Mesenchymal stem cell (in vitro differentiated cells and primary cell): ENCODE data around the gene DMD.
A peak's percentile ranks its signal among the peaks of the same experiment; 100 is the strongest.

ENCODE experiments used
- DNase-seq: peaks from one replicate; pipeline ENCODE4 v3.0.0-alpha.2; 2013
- H2AFZ ChIP-seq: one replicate; pipeline ENCODE4 v1.6.1; 2013; ENCODE audit warnings: low read depth, mild to moderate bottlenecking, control low read depth, inconsistent platforms, low read length, moderate library complexity
- H2AK5ac ChIP-seq: 2 replicates; pipeline ENCODE4 v1.6.1; 2013; ENCODE audit warnings: low read length, moderate library complexity, mild to moderate bottlenecking, inconsistent platforms; ENCODE audit not compliant: severe bottlenecking
- H2BK120ac ChIP-seq: one replicate; pipeline ENCODE4 v1.6.1; 2013; ENCODE audit warnings: low read depth, mild to moderate bottlenecking, inconsistent platforms, low read length, moderate library complexity
- H2BK12ac ChIP-seq, 2 experiments: one replicate each; pipeline ENCODE4 v1.6.1; 2013; ENCODE audit warnings: inconsistent platforms in 2 of 2, low read length in 2 of 2, mild to moderate bottlenecking in 2 of 2, moderate library complexity in 2 of 2, control low read depth in 1 of 2
- H2BK15ac ChIP-seq: one replicate; pipeline ENCODE4 v1.6.1; 2013; ENCODE audit warnings: mild to moderate bottlenecking, low read depth, inconsistent platforms; ENCODE audit not compliant: poor library complexity, severe bottlenecking
- H2BK5ac ChIP-seq: 2 replicates; pipeline ENCODE4 v1.6.1; 2013; ENCODE audit warnings: low read depth, mild to moderate bottlenecking, low read length, control low read depth, inconsistent platforms; ENCODE audit not compliant: poor library complexity, severe bottlenecking
- H3K14ac ChIP-seq, 2 experiments: one replicate each; pipeline ENCODE4 v1.6.1; 2013; ENCODE audit warnings: inconsistent platforms in 2 of 2, low read length in 2 of 2, control low read depth in 1 of 2, mild to moderate bottlenecking in 1 of 2, moderate library complexity in 1 of 2
- H3K18ac ChIP-seq, 2 experiments: one replicate each; pipeline ENCODE4 v1.6.1; 2013; ENCODE audit warnings: inconsistent platforms in 2 of 2, low read length in 2 of 2, control low read depth in 1 of 2, low read depth in 1 of 2, mild to moderate bottlenecking in 1 of 2
- H3K23ac ChIP-seq, 2 experiments: one replicate each; pipeline ENCODE4 v1.6.1; 2013; ENCODE audit warnings: inconsistent platforms in 2 of 2, low read length in 2 of 2, mild to moderate bottlenecking in 2 of 2, moderate library complexity in 2 of 2, control low read depth in 1 of 2
- H3K27ac ChIP-seq: 2 replicates; pipeline ENCODE4 v1.5.1; 2013; ENCODE audit warnings: mild to moderate bottlenecking, moderate library complexity, low read length, control low read depth, inconsistent platforms; ENCODE audit not compliant: poor library complexity, severe bottlenecking
- H3K27me3 ChIP-seq, 2 experiments: 2 replicates each; pipeline versions ENCODE4 v1.6.1 to v1.7.0; 2013; ENCODE audit warnings: low read length in 2 of 2, mild to moderate bottlenecking in 2 of 2, moderate library complexity in 2 of 2, control low read depth in 1 of 2, inconsistent platforms in 1 of 2; ENCODE audit not compliant: control insufficient read depth in 1 of 2, insufficient read depth in 1 of 2
- H3K36me3 ChIP-seq, 2 experiments: 2 replicates each; pipeline versions ENCODE4 v1.6.1 to v1.7.0; 2013; ENCODE audit warnings: low read length in 2 of 2, control low read depth in 1 of 2, inconsistent platforms in 1 of 2, low read depth in 1 of 2, mild to moderate bottlenecking in 1 of 2; ENCODE audit not compliant: insufficient read depth in 2 of 2, control insufficient read depth in 1 of 2
- H3K4ac ChIP-seq, 2 experiments: one replicate each; pipeline ENCODE4 v1.6.1; 2013; ENCODE audit warnings: inconsistent platforms in 2 of 2, low read length in 2 of 2, mild to moderate bottlenecking in 2 of 2, moderate library complexity in 2 of 2, control low read depth in 1 of 2, low read depth in 1 of 2
- H3K4me1 ChIP-seq: 2 replicates; pipeline ENCODE4 v1.6.1; 2013; ENCODE audit warnings: low read depth, low read length, control low read depth; ENCODE audit not compliant: control insufficient read depth, insufficient read depth
- H3K4me2 ChIP-seq: 2 replicates; pipeline ENCODE4 v1.6.1; 2013; ENCODE audit warnings: low read length, mild to moderate bottlenecking, inconsistent platforms; ENCODE audit not compliant: poor library complexity, severe bottlenecking
- H3K4me3 ChIP-seq, 2 experiments: 2 replicates each; pipeline versions ENCODE4 v1.5.1 to v1.7.0; 2013; ENCODE audit warnings: low read length in 2 of 2, mild to moderate bottlenecking in 2 of 2, control low read depth in 1 of 2, low read depth in 1 of 2; ENCODE audit not compliant: insufficient read depth in 1 of 2
- H3K79me1 ChIP-seq: replicated peaks from 2 replicates; pipeline ENCODE4 v1.6.1; 2013; ENCODE audit warnings: mild to moderate bottlenecking, control low read depth, low read length, inconsistent platforms; ENCODE audit not compliant: poor library complexity, severe bottlenecking
- H3K9ac ChIP-seq: 2 replicates; pipeline ENCODE4 v1.7.0; 2013; ENCODE audit warnings: mild to moderate bottlenecking, low read length, moderate library complexity
- H3K9me3 ChIP-seq: 2 replicates; pipeline ENCODE4 v1.7.0; 2013; ENCODE audit warnings: mild to moderate bottlenecking, low read length; ENCODE audit not compliant: control insufficient read depth
- H4K8ac ChIP-seq: one replicate; pipeline ENCODE4 v1.6.1; 2013; ENCODE audit warnings: inconsistent platforms, mild to moderate bottlenecking, low read length, moderate library complexity
- H4K91ac ChIP-seq: one replicate; pipeline ENCODE4 v1.6.1; 2013; ENCODE audit warnings: mild to moderate bottlenecking, low read length, inconsistent platforms
- WGBS: methylation state at CpG from one replicate; pipeline ENCODE4 v1.1.7; 2013; ENCODE audit warnings: mixed read lengths; 5-methylcytosine and 5-hydroxymethylcytosine counted together

The DMD gene

GRCh38 chrX:31186693-31187338, 2024.5 kb downstream of the DMD start:
- no peak for DNase-seq
- H4K91ac ChIP-seq = no peak overlapping the region
- H3K79me1 ChIP-seq = no peaks in the 10 kb centered on the region
- no peaks in the 10 kb centered on the region for H3K4me1 ChIP-seq
- H3K4ac ChIP-seq = no peak overlapping the region
- no peaks in the 10 kb centered on the region for H3K27me3 ChIP-seq
- no peak overlapping the region for H3K14ac ChIP-seq
- H2BK15ac ChIP-seq = no peak overlapping the region
- no peak overlapping the region for H3K27ac ChIP-seq
- H3K9me3 ChIP-seq = no peaks in the 10 kb centered on the region
- H2BK5ac ChIP-seq = no peak overlapping the region
- no peak overlapping the region for H3K4me3 ChIP-seq
- no peak overlapping the region for H2BK12ac ChIP-seq
- no peak overlapping the region for H2AK5ac ChIP-seq
- no peaks in the 10 kb centered on the region for H3K36me3 ChIP-seq
- no peak overlapping the region for H2BK120ac ChIP-seq
- WGBS = 96% methylated on average over 2 of the region's 3 CpGs
- no peak overlapping the region for H3K23ac ChIP-seq
- no peak overlapping the region for H4K8ac ChIP-seq
- no peak overlapping the region for H2AFZ ChIP-seq
- no peak overlapping the region for H3K4me2 ChIP-seq
- H3K9ac ChIP-seq = no peak overlapping the region
- no peak overlapping the region for H3K18ac ChIP-seq

GRCh38 chrX:31185884-31186283, 2025.5 kb downstream of the DMD start:
- Histone ChIP-seq H3K27ac (no peak overlapping the region), H4K8ac (no peak overlapping the region), H3K4me2 (no peak overlapping the region), H2AK5ac (no peak overlapping the region), H3K4me3 (no peak overlapping the region), H3K79me1 (no peaks in the 10 kb centered on the region), H2BK120ac (no peak overlapping the region), H3K14ac (no peak overlapping the region), H2BK15ac (no peak overlapping the region), H3K27me3 (no peaks in the 10 kb centered on the region), H2AFZ (no peak overlapping the region), H3K4ac (no peak overlapping the region), H3K18ac (no peak overlapping the region), H4K91ac (no peak overlapping the region), H3K4me1 (no peaks in the 10 kb centered on the region), H3K9me3 (no peaks in the 10 kb centered on the region), H3K36me3 (no peaks in the 10 kb centered on the region), H3K23ac (no peak overlapping the region), H2BK12ac (no peak overlapping the region), H2BK5ac (no peak overlapping the region), H3K9ac (no peak overlapping the region)
- DNase-seq = no peak
- WGBS = 100% methylated on average over 1 of the region's 1 CpG

- no peaks in the 10 kb centered on the region for H3K27me3 ChIP-seq
- no peaks in the 10 kb centered on the region for H3K79me1 ChIP-seq
Measured at GRCh38 chrX:31181377-31182000, 2029.9 kb downstream of the DMD start.

GRCh38 chrX:31179203-31179602, 2032.1 kb downstream of the DMD start:
- H3K27me3 ChIP-seq = peaks cover 0 to 2% of the 10 kb centered on the region in 2 experiments
- H2BK5ac ChIP-seq = no peak overlapping the region
- no peaks in the 10 kb centered on the region for H3K36me3 ChIP-seq
- H3K4ac ChIP-seq = no peak overlapping the region
- no peak overlapping the region for H3K23ac ChIP-seq
- no peak overlapping the region for H2AFZ ChIP-seq
- H3K9me3 ChIP-seq = no peaks in the 10 kb centered on the region
- H4K8ac ChIP-seq = no peak overlapping the region
- H3K18ac ChIP-seq = no peak overlapping the region
- H3K79me1 ChIP-seq = no peaks in the 10 kb centered on the region
- no peak overlapping the region for H3K9ac ChIP-seq
- H2BK120ac ChIP-seq = no peak overlapping the region
- no peak overlapping the region for H2AK5ac ChIP-seq
- H3K4me1 ChIP-seq = no peaks in the 10 kb centered on the region
- no peak overlapping the region for H3K14ac ChIP-seq
- no peak overlapping the region for H3K4me2 ChIP-seq
- H2BK15ac ChIP-seq = no peak overlapping the region
- H2BK12ac ChIP-seq = no peak overlapping the region
- no peak overlapping the region for H3K27ac ChIP-seq
- DNase-seq = no peak
- no peak overlapping the region for H4K91ac ChIP-seq
- WGBS = 100% methylated on average over 3 of the region's 4 CpGs
- no peak overlapping the region for H3K4me3 ChIP-seq

More at GRCh38 chrX:31181377-31182000, 2029.9 kb downstream of the DMD start:
- DNase-seq = peak; percentile 62
- no peaks in the 10 kb centered on the region for H3K4me1 ChIP-seq
- no peaks in the 10 kb centered on the region for H3K36me3 ChIP-seq
- no peak overlapping the region for H3K18ac ChIP-seq
- H3K4me2 ChIP-seq = no peak overlapping the region
- H2AK5ac ChIP-seq = no peak overlapping the region
- no peak overlapping the region for H3K9ac ChIP-seq
- H2AFZ ChIP-seq = no peak overlapping the region
- no peak overlapping the region for H3K4me3 ChIP-seq
- H3K14ac ChIP-seq = no peak overlapping the region
- no peak overlapping the region for H4K8ac ChIP-seq
- WGBS = 100% methylated on average over 1 of the region's 4 CpGs
- no peak overlapping the region for H3K23ac ChIP-seq
- no peak overlapping the region for H3K27ac ChIP-seq
- no peak overlapping the region for H4K91ac ChIP-seq
- H2BK5ac ChIP-seq = no peak overlapping the region
- no peak overlapping the region for H2BK120ac ChIP-seq
- H3K4ac ChIP-seq = no peak overlapping the region
- no peak overlapping the region for H2BK12ac ChIP-seq
- H3K9me3 ChIP-seq = no peaks in the 10 kb centered on the region
- no peak overlapping the region for H2BK15ac ChIP-seq
